Central memory CD8-positive, alpha-beta T cell (primary cell): ENCODE data around the gene UMAD1.

ENCODE experiments used
- ATAC-seq: fragments of 150-1000 bp; cut with Tn5 transposase; replicated peaks from 2 replicates; pipeline ENCODE4 v1.10.0; 2022; ENCODE audit warnings: mild to moderate bottlenecking, moderate FRiP score, moderate number of reproducible peaks; ENCODE audit not compliant: poor library complexity, severe bottlenecking; ENCODE audit errors: extremely low read depth
- DNase-seq, 2 donors: peaks; one replicate each; pipeline ENCODE4 v3.0.0; 2021; ENCODE audit warnings: low spot score in 2 of 2
- H3K27ac Mint-ChIP-seq: one replicate; pipeline ENCODE4 v1.8.0; 2022; ENCODE audit warnings: low read depth, mild to moderate bottlenecking, moderate library complexity, mixed read lengths
- H3K27me3 Mint-ChIP-seq: one replicate; pipeline ENCODE4 v1.8.0; 2022; ENCODE audit warnings: mixed read lengths
- H3K36me3 Mint-ChIP-seq: one replicate; pipeline ENCODE4 v1.8.0; 2022; ENCODE audit warnings: mild to moderate bottlenecking, moderate library complexity, mixed read lengths; ENCODE audit not compliant: insufficient read depth
- H3K4me1 Mint-ChIP-seq: one replicate; pipeline ENCODE4 v1.8.0; 2022; ENCODE audit warnings: mixed read lengths
- H3K4me3 Mint-ChIP-seq: one replicate; pipeline ENCODE4 v1.8.0; 2022; ENCODE audit warnings: mild to moderate bottlenecking, moderate library complexity, mixed read lengths
- H3K9me3 Mint-ChIP-seq: one replicate; pipeline ENCODE4 v1.8.0; 2022; ENCODE audit warnings: mixed read lengths

UMAD1 gene

GRCh38 chr7:7766671-7767070 is 126.1 kb downstream of the UMAD1 start:
- Mint-ChIP-seq H3K9me3 (no peaks in the 10 kb centered on the region), H3K36me3 (peaks cover 2% of the 10 kb centered on the region), H3K4me1 (peaks cover 39% of the 10 kb centered on the region), H3K27ac (no peak overlapping the region), H3K4me3 (no peak overlapping the region), H3K27me3 (no peaks in the 10 kb centered on the region)
- DNase-seq (no peak), ATAC-seq (no peak)

GRCh38 chr7:7768977-7769709 is 128.6 kb downstream of the UMAD1 start:
- no peak for DNase-seq
- Mint-ChIP-seq H3K9me3 (no peaks in the 10 kb centered on the region), H3K27ac (no peak overlapping the region), H3K27me3 (no peaks in the 10 kb centered on the region), H3K4me3 (no peak overlapping the region), H3K4me1 (peaks cover 29% of the 10 kb centered on the region), H3K36me3 (no peaks in the 10 kb centered on the region)
- no peak for ATAC-seq

GRCh38 chr7:7769710-7770627 is 129.4 kb downstream of the UMAD1 start:
- no peak for ATAC-seq
- Mint-ChIP-seq H3K9me3 (no peaks in the 10 kb centered on the region), H3K27ac (no peak overlapping the region), H3K27me3 (no peaks in the 10 kb centered on the region), H3K36me3 (no peaks in the 10 kb centered on the region), H3K4me1 (peaks cover 20% of the 10 kb centered on the region), H3K4me3 (no peak overlapping the region)
- no peak for DNase-seq

- ATAC-seq: no peak
- no peaks in the 10 kb centered on the region for H3K9me3 Mint-ChIP-seq
- no peak overlapping the region for H3K4me3 Mint-ChIP-seq
- DNase-seq: no peak
- no peak overlapping the region for H3K27ac Mint-ChIP-seq
- H3K4me1 Mint-ChIP-seq: peaks cover 17% of the 10 kb centered on the region
- H3K36me3 Mint-ChIP-seq: no peaks in the 10 kb centered on the region
- no peaks in the 10 kb centered on the region for H3K27me3 Mint-ChIP-seq
Observed at GRCh38 chr7:7771452-7771851, 130.9 kb downstream of the UMAD1 start.

- Mint-ChIP-seq H3K9me3 (no peaks in the 10 kb centered on the region), H3K27ac (no peak overlapping the region), H3K4me3 (peak overlapping the region; percentile 39), H3K4me1 (peaks cover 17% of the 10 kb centered on the region), H3K36me3 (no peaks in the 10 kb centered on the region), H3K27me3 (no peaks in the 10 kb centered on the region)
- ATAC-seq: no peak
- no peak for DNase-seq
Observed at GRCh38 chr7:7772397-7772821, 131.9 kb downstream of the UMAD1 start.

GRCh38 chr7:7773334-7774309 is 133.1 kb downstream of the UMAD1 start:
- no peak overlapping the region for H3K27ac Mint-ChIP-seq
- H3K9me3 Mint-ChIP-seq: no peaks in the 10 kb centered on the region
- no peaks in the 10 kb centered on the region for H3K27me3 Mint-ChIP-seq
- no peaks in the 10 kb centered on the region for H3K36me3 Mint-ChIP-seq
- H3K4me1 Mint-ChIP-seq: peaks cover 22% of the 10 kb centered on the region
- DNase-seq (no peak), ATAC-seq (no peak)
- H3K4me3 Mint-ChIP-seq: no peak overlapping the region

- Mint-ChIP-seq H3K9me3 (no peaks in the 10 kb centered on the region), H3K27ac (no peak overlapping the region), H3K36me3 (no peaks in the 10 kb centered on the region), H3K4me3 (no peak overlapping the region), H3K27me3 (no peaks in the 10 kb centered on the region), H3K4me1 (peaks cover 13% of the 10 kb centered on the region)
- ATAC-seq: no peak
- no peak for DNase-seq
Observed at GRCh38 chr7:7779888-7780287, 139.3 kb downstream of the UMAD1 start.

GRCh38 chr7:7783001-7783400 is 142.4 kb downstream of the UMAD1 start:
- H3K27ac Mint-ChIP-seq: no peak overlapping the region
- no peak for ATAC-seq

GRCh38 chr7:7785344-7785973 is 144.9 kb downstream of the UMAD1 start:
- ATAC-seq (no peak), DNase-seq (no peak)
- Mint-ChIP-seq H3K4me3 (no peak overlapping the region), H3K36me3 (no peaks in the 10 kb centered on the region), H3K27ac (no peak overlapping the region), H3K27me3 (no peaks in the 10 kb centered on the region), H3K4me1 (no peaks in the 10 kb centered on the region), H3K9me3 (no peaks in the 10 kb centered on the region)

More at GRCh38 chr7:7783001-7783400, 142.4 kb downstream of the UMAD1 start:
- H3K4me3 Mint-ChIP-seq: no peak overlapping the region
- no peaks in the 10 kb centered on the region for H3K36me3 Mint-ChIP-seq
- no peaks in the 10 kb centered on the region for H3K27me3 Mint-ChIP-seq
- no peak for DNase-seq
- H3K4me1 Mint-ChIP-seq: peaks cover 10% of the 10 kb centered on the region
- no peaks in the 10 kb centered on the region for H3K9me3 Mint-ChIP-seq

- H3K27me3 Mint-ChIP-seq: no peaks in the 10 kb centered on the region
- no peaks in the 10 kb centered on the region for H3K4me1 Mint-ChIP-seq
- DNase-seq (no peak), ATAC-seq (no peak)
- H3K4me3 Mint-ChIP-seq: no peak overlapping the region
- H3K36me3 Mint-ChIP-seq: no peaks in the 10 kb centered on the region
- no peaks in the 10 kb centered on the region for H3K9me3 Mint-ChIP-seq
- no peak overlapping the region for H3K27ac Mint-ChIP-seq
Observed at GRCh38 chr7:7786595-7786994, 146.0 kb downstream of the UMAD1 start.

GRCh38 chr7:7789551-7789988 is 149.0 kb downstream of the UMAD1 start:
- H3K36me3 Mint-ChIP-seq: no peaks in the 10 kb centered on the region
- H3K9me3 Mint-ChIP-seq: no peaks in the 10 kb centered on the region
- H3K4me3 Mint-ChIP-seq: no peak overlapping the region
- no peaks in the 10 kb centered on the region for H3K4me1 Mint-ChIP-seq
- no peak for DNase-seq
- H3K27ac Mint-ChIP-seq: no peak overlapping the region
- H3K27me3 Mint-ChIP-seq: no peaks in the 10 kb centered on the region
- ATAC-seq: no peak
